Endometrial microvascular endothelial cells (primary cell): ENCODE data around the gene DDX1. TPM values are rescaled to one million over a fixed set of nuclear protein-coding genes. Genes with fewer than 3 reads are reported as not detected.

Source experiments
- in situ Hi-C: cut with HindIII; loops from 2 replicates; pipeline ENCODE4 v1.10.0; 2017; ENCODE audit warnings: low sequenced_read_pairs, low pct_unique_long_range_greater_than_20kb; ENCODE audit errors: inconsistent ontology term
- total RNA-seq: library from RNA; depleted of rRNA; stranded (reverse); fragments of >200 nt; gene quantifications from one replicate; pipeline ENCODE4 v1.2.3, GENCODE V29; 2015; ENCODE audit errors: inconsistent ontology term

DDX1 gene
- total RNA-seq, 1 donor from 2014 or later: 81.7 TPM

GRCh38 chr2:15623898-15624541, 32.4 kb downstream of the DDX1 start:
- in situ Hi-C loops: no loop called here

DNA sequence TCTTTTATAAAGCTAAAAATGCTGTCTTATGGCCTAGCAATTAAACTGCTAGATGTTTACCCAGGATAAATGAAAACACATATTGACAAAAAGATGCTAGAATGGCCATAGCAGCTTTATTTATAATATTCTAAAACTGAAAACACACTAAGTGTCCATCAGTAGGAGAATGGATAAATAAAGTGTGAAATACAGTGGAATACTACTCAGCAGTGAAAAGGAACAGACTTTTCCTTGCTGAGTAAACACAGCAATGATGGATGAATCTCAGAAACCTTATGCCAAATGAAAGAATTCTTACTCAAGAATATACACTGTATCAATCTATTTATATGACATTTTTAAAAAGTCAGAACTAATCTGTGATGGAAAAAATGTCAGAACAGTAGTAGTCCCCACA, 33.2 kb downstream of the DDX1 start:
- in situ Hi-C loops: loop anchor here (25.0 kb wide), 1 partner anchor 862 kb away; no protein-coding TSS in a partner anchor

- in situ Hi-C loops: loop anchor here (25.0 kb wide), 1 partner anchor 862 kb away; no protein-coding TSS in a partner anchor
Measured at GRCh38 chr2:15625344-15626036, 33.8 kb downstream of the DDX1 start.

DNA sequence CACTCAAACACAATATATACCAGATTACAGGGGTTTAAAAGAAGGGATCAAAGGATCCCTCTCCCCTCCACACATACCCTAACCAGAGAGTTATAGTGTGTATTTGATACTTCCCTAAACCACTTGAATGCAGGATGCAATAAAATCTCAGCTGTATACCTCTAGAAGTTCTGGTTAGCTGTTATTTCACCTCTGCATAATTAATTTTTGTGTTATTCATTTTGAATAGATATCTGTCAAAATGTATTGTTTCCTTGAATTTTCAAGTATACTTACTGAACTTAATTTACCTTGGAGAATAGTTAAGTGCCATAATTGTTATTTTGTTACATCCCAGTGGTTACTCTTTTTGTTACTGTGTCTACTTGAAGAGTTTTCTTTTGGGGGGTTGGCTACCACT, 34.5 kb downstream of the DDX1 start:
- in situ Hi-C loops: loop anchor here (25.0 kb wide), 1 partner anchor 861 kb away; no protein-coding TSS in a partner anchor

GRCh38 chr2:15626967-15627366, 35.3 kb downstream of the DDX1 start:
- in situ Hi-C loops: loop anchor here (25.0 kb wide), 1 partner anchor 860 kb away; no protein-coding TSS in a partner anchor

GRCh38 chr2:15627817-15628684, 36.4 kb downstream of the DDX1 start:
- in situ Hi-C loops: loop anchor here (25.0 kb wide), 1 partner anchor 859 kb away; no protein-coding TSS in a partner anchor

- in situ Hi-C loops: loop anchor here (25.0 kb wide), 1 partner anchor 858 kb away; no protein-coding TSS in a partner anchor
Measured at GRCh38 chr2:15628899-15629855, 37.5 kb downstream of the DDX1 start.

DNA sequence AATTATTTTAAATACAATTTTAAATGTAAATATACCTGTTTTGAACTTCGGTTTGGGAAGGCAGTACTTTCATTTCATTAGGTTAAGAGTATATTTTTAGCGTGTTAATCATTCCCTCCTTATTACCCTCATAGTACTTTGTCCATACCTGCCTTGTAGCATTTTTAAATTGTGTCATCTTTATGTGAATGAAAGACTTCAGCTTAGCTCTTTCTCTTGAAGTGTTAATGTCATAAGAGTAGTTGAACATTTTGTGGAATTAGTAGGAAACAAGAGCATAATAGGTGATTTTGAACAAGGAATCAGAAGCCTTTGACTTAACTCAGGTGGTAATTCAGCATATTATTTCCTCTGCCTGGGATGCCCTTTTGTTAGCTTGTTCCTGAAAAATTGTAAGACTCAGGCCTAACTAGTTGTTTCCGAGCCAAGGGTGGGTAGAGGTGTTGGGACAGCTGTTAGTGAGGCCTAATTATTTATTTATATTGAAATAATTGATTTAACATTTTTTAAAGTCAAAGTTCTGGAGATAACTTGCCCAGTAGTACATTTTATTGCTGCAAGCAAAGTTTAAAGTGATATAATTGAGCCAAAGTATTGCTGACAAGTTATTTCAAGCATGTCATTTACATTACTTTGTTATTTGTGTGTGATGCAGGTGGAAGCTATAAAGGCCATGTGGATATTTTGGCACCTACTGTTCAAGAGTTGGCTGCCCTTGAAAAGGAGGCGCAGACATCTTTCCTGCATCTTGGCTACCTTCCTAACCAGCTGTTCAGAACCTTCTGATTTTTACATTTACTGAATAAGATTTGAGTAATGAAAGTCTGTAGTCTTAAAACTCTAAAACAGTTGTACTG, 38.7 kb downstream of the DDX1 start:
- in situ Hi-C loops: loop anchor here (25.0 kb wide), 1 partner anchor 857 kb away; no protein-coding TSS in a partner anchor

GRCh38 chr2:15630978-15631719, 39.5 kb downstream of the DDX1 start:
- in situ Hi-C loops: loop anchor here (25.0 kb wide), 1 partner anchor 856 kb away; no protein-coding TSS in a partner anchor

- in situ Hi-C loops: loop anchor here (25.0 kb wide), 1 partner anchor 855 kb away; no protein-coding TSS in a partner anchor
Measured at GRCh38 chr2:15631883-15632282, 40.2 kb downstream of the DDX1 start.

DNA sequence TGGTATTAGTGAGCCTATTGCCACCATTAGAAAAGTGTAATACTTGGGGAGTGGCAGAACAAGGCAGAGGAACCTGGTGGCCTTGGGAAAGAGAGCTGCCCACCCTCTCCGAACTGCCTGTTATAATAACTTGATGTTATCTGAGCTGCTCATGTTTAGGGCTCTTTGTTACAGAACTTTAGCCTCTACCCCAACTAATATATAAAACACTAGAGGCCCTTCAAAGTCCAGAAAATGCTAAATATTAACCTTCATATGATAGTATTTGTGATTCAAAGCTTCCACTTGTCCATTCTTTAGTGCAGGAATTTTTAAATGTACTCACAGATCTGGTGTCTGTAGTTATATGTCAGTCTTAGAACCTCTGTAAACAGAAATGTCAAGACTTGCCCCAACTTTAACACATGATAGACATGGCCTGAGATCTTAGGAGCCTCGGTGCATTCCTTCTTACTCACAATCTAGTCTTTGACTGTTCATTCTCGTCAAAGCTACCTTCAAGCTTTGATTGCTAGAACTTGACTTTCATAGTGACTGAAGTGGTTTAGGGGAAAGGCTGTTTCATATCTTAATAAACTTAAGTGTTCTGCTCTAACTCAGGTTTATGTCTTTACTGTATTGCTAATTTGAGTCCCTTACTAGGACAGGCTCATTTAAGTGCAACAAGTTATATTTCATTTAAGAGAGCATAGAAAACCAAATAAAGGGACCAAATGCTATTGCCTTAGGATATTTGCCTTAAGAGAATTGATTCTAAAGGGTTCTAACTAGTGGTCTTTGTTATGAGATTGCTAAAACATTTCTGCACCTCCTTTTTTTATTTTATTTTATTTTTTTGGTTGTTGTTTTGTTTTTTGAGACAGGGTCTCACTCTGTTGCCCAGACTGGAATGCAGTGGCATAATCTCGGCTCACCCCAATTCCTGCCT, 41.6 kb downstream of the DDX1 start:
- in situ Hi-C loops: loop anchor here (25.0 kb wide), 1 partner anchor 854 kb away; no protein-coding TSS in a partner anchor

DNA sequence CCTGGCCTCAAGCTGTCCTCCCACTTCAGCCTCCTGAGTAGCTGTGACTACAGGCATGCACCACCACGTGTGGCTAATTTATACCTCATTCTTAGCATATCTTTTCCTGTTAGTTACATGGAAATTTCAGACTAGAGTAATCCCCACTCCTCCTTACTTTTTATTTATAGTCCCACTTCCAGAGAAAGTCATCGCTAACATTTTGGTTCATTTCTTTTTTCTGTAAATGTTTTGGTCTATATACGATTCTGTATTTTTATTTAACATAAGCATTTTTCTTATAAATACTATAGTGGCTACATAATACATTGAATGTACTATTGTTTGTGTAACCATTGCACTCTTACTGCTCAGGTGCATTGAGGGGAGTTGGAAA, 42.3 kb downstream of the DDX1 start:
- in situ Hi-C loops: loop anchor here (25.0 kb wide), 1 partner anchor 853 kb away; no protein-coding TSS in a partner anchor

DNA sequence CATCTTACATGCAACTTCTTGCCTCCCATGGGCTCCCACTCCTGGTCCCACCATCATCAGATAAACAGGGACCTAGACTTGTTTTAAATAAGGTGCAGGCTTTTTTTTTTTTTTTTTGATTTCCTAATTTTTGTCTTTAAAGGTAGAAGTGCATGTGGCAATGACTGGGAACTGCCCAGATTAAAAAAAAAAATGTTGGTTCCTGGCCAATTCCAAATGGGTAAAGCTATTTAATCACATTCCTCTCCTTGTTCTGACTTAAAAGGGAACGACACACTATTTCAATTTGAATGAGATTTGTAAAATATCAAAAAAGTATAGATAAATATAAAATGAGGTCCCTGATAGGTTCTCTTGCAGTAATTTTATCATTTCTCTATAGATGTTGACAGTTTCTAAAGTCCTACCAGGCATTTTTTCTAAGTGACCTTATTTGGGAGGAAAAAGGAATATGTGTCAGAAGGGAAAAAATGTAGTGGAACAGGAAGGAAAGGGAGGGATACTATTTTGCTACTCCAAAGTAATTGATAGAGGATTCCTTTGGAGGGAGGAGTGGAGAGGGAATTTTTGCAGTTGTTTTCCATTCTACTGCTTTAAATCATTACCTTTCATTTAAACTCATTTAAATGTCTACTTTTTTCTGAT, 43.3 kb downstream of the DDX1 start:
- in situ Hi-C loops: loop anchor here (25.0 kb wide), 1 partner anchor 852 kb away; no protein-coding TSS in a partner anchor

GRCh38 chr2:15636972-15637785, 45.5 kb downstream of the DDX1 start:
- in situ Hi-C loops: loop anchor here (25.0 kb wide), 1 partner anchor 850 kb away; no protein-coding TSS in a partner anchor
